ENCODE results near the gene KLHL29. TPM values are rescaled to one million over a fixed set of nuclear protein-coding genes. Genes with fewer than 3 reads are reported as not detected.

KLHL29 gene
- polyA plus RNA-seq, 6 donors from 2014 or later: 0.08 to 0.50 (median 0.28) TPM; not detected in 2

DNA sequence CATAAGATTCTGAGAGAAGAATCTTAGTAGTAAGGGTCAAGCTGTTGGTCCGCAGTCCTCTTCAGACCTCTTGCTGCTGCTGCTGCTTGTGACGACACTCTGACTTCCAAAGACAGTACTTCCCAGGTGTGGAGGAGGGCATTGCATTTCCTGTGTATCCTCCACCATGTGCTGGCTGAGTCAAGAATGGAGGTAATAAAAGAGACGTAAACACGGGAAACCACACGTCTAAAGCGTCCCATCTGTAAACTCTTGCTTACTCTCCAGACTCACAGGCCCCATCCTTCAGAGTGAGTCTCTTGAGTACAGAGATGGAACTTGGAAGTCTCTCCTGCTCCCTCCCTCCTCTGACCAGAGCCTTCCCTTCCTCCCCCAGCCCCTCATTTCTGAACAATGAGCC, 25.6 kb downstream of the KLHL29 start:
- Mint-ChIP-seq H3K36me3 (no peaks in the 10 kb centered on the region), H3K27me3 (peaks cover 15 to 40% (median 31%) of the 10 kb centered on the region in 3 donors), H3K4me3 (no peak overlapping the region), H3K4me1 (no peaks in the 10 kb centered on the region), H3K9me3 (peaks cover 0 to 3% (median 0%) of the 10 kb centered on the region in 7 donors), H3K27ac (no peak overlapping the region)
- no peak for DNase-seq
- no peak for ATAC-seq (ENCODE audit: low read depth in 2 of 2)

DNA sequence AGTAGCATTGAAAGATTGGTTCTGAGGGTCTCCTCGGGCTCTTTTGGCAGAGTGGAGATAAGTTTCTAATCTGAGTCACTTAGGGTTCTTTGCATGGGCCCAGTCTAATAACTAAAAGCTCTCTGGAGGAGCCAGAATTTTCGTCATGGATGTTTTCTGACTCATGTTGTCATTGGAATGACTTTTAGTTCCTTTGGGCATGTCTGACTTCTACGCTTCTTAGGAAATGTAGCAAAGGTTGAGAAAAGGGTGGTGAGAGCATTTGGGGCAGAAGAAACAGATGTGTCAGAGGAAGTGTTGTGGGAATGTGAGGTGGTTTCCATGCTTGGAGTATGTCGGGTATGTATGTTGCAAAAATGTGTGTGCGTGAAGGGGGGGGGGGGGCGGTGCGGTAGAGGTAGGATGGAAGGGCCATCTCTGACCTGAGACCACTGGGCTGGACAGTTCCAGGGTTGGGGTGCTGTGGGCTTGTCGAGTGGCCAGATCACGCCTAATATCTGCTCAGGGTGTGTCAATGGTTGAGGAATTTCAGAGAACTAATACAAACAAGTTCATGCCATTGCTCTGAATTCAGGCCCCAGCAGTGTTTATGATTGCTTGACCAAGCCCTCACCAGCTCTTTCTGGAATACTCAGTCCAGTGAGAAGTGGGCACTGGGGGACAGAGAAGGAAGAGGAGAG, 26.9 kb downstream of the KLHL29 start:
- peaks cover 0 to 3% (median 0%) of the 10 kb centered on the region in 7 donors for H3K9me3 Mint-ChIP-seq
- DNase-seq (no peak), ATAC-seq (ENCODE audit: low read depth in 2 of 2) (no peak)
- H3K27me3 Mint-ChIP-seq: peaks cover 20 to 40% (median 31%) of the 10 kb centered on the region in 3 donors
- no peaks in the 10 kb centered on the region for H3K36me3 Mint-ChIP-seq
- no peaks in the 10 kb centered on the region for H3K4me1 Mint-ChIP-seq
- no peak overlapping the region for H3K27ac Mint-ChIP-seq
- peak overlapping the region in 1 of 8 donors; percentile 10 for H3K4me3 Mint-ChIP-seq

DNA sequence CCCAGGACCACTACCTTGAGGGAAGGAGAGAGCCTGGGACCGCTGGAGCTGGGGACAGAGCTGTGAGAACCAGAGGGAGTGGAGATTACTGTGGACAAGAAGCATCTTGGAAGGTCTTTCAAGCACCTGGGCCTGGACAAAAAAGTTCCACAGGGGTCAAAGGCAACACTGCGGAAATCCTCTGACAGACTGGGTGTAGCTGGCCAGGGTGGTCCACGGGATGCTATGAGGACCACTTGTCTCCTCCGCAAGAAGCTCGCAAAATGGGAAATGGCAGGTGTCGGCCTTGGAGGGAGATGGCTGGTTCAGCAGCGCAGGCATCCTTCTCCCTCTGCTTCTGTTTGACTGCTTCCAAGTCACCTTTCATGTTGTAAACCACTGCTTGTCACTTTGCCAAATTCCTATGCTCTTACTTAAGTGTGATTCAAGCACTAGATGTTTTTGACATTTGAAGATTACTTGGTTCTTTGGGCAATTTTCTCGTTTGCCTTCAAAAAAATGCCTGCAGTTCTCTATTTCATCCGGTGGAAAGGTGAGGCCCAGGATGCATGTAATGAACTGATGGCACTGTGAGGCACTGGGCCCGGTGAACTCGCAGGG, 27.7 kb downstream of the KLHL29 start:
- Mint-ChIP-seq H3K4me1 (no peaks in the 10 kb centered on the region), H3K9me3 (peaks cover 0 to 3% (median 0%) of the 10 kb centered on the region in 7 donors), H3K4me3 (no peak overlapping the region), H3K27ac (no peak overlapping the region), H3K27me3 (peaks cover 23 to 40% (median 31%) of the 10 kb centered on the region in 3 donors), H3K36me3 (no peaks in the 10 kb centered on the region)
- DNase-seq (no peak), ATAC-seq (ENCODE audit: low read depth in 2 of 2) (no peak)

DNA sequence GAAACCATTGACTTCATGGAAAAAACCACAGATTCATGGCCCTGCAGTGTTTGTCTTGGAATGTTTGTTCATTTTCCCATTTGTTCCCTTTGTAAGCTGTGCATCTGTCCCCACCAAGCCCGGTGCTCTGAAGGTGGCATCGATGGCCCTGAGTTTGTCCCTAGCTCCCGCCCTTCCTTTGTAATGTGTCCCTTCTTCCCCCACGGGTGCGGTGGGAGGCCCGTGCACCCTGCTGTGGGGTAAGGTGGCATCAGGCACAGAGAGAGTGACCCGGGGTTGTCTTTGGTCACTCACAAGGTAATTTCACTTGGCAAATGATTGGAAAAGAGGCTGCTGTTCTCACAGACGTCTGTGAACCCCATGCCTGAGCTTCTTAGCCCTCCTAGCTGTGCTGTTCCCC, 28.7 kb downstream of the KLHL29 start:
- Mint-ChIP-seq H3K27me3 (peaks cover 19 to 34% (median 31%) of the 10 kb centered on the region in 3 donors), H3K4me3 (no peak overlapping the region), H3K4me1 (no peaks in the 10 kb centered on the region), H3K27ac (no peak overlapping the region), H3K9me3 (peaks cover 0 to 3% (median 0%) of the 10 kb centered on the region in 7 donors), H3K36me3 (no peaks in the 10 kb centered on the region)
- ATAC-seq (ENCODE audit: low read depth in 2 of 2) (no peak), DNase-seq (no peak)

DNA sequence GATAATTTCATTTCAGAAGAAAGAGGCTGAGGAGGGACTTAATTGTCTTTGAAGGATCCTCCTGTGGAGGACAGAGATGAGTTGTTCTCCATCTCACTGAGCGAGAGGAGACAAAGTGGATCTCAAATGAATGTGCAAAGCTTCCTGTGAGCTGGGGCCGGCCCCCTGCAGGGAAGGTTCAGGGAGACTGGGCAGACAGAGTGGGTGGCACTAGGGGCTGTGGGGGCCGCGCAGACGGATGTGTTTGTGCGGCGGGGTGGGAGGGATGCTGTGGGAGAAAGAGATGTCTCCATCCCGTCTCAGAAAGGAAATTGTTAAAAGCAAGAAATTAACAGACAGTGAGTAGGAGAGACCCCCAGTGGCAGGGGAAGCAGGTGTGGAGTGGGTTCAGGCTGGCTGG, 29.1 kb downstream of the KLHL29 start:
- Mint-ChIP-seq H3K36me3 (no peaks in the 10 kb centered on the region), H3K9me3 (peaks cover 0 to 3% (median 0%) of the 10 kb centered on the region in 7 donors), H3K4me3 (no peak overlapping the region), H3K27me3 (peaks cover 19 to 34% (median 31%) of the 10 kb centered on the region in 3 donors), H3K27ac (no peak overlapping the region), H3K4me1 (no peaks in the 10 kb centered on the region)
- DNase-seq (no peak), ATAC-seq (ENCODE audit: low read depth in 2 of 2) (no peak)

DNA sequence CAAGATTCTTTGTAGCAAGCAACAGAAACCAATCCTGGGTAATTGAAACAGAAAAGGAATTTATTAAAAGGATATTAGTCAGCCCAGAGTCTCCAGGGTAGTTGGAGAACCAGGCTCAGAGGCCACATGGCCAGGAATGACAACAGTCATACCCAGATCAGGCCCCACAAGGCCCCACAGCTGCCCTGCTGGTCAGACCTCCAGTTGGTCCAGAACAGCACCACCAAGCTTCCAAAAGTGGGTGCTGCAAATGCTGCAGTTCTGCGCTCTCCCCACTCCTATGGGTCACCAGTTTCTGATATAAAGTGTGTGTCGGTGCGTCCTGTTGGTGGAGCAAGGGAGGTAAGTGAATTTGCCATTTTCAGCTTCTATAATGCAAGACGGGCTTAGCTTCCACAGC, 29.9 kb downstream of the KLHL29 start:
- no peaks in the 10 kb centered on the region for H3K4me1 Mint-ChIP-seq
- ATAC-seq (ENCODE audit: low read depth in 2 of 2): no peak
- no peak overlapping the region for H3K4me3 Mint-ChIP-seq
- peaks cover 16 to 30% (median 23%) of the 10 kb centered on the region in 3 donors for H3K27me3 Mint-ChIP-seq
- DNase-seq: no peak
- no peaks in the 10 kb centered on the region for H3K36me3 Mint-ChIP-seq
- no peak overlapping the region for H3K27ac Mint-ChIP-seq
- peaks cover 0 to 3% (median 0%) of the 10 kb centered on the region in 7 donors for H3K9me3 Mint-ChIP-seq

DNA sequence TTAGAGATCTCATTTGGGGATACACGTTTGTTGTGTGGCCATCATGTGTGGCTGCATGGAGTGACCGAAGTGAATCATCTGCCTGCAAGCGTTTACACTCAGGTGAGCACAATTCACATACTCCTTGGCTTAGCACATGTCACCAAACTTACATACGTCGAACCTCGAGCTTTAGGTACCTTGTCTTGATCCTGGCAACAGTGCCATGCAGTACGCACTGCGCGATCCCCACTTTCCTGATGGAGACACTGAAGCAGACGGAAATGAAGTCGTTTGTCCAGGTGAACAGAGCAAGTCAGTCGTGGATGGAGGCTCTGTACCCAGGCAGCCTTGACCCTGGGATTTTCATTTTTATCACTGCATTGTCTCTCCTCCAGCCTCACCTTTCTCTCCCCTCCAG, 32.3 kb downstream of the KLHL29 start:
- no peaks in the 10 kb centered on the region for H3K4me1 Mint-ChIP-seq
- H3K36me3 Mint-ChIP-seq: no peaks in the 10 kb centered on the region
- H3K4me3 Mint-ChIP-seq: no peak overlapping the region
- H3K9me3 Mint-ChIP-seq: peaks cover 0 to 2% (median 0%) of the 10 kb centered on the region in 7 donors
- ATAC-seq (ENCODE audit: low read depth in 2 of 2) (no peak), DNase-seq (no peak)
- H3K27ac Mint-ChIP-seq: no peak overlapping the region
- peaks cover 0 to 14% (median 8%) of the 10 kb centered on the region in 3 donors for H3K27me3 Mint-ChIP-seq

DNA sequence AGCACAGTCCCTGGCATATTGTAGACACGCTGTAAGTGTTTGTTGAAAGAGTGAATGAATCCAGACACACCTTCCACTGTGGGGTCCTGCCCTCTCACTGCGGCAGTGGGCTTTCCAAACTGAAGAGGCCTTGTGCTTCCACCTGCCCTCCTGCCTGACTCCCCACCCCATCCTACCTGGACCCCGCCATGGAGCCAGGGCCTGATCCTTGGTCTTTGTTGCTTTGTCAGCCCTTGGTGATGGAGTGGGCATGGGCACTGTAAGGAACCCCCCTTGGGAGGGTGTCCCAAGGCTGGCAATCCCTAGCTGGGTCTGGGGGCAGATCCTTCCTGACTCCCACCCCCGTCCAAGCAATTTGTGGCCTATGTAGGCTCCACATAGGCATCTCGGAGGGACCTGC, 33.1 kb downstream of the KLHL29 start:
- DNase-seq (no peak), ATAC-seq (ENCODE audit: low read depth in 2 of 2) (no peak)
- H3K9me3 Mint-ChIP-seq: peaks cover 0 to 1% (median 0%) of the 10 kb centered on the region in 7 donors
- no peak overlapping the region for H3K4me3 Mint-ChIP-seq
- H3K4me1 Mint-ChIP-seq: no peaks in the 10 kb centered on the region
- H3K36me3 Mint-ChIP-seq: no peaks in the 10 kb centered on the region
- peaks cover 0 to 14% (median 5%) of the 10 kb centered on the region in 3 donors for H3K27me3 Mint-ChIP-seq
- no peak overlapping the region for H3K27ac Mint-ChIP-seq

DNA sequence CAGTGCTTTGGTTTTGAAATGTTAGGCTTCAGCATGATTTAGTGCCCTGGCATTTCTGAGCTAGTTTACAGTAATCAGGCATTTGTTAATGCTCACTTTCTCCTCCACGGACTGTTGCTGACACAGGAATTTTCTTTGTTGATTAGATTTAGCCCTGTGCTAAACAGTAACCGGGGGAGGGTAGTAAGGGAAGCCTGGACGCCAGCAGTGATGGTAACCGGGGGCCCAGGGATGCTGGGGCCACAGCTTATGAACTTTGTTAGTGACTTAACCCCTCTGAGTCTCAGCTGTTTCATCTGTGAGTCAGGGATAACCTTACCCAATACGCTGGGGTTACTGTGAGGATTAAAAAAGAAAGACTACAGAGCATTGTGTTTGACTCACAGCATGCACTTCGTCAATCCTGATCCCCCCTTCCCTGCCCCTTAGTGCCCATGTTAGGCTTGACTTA, 33.5 kb downstream of the KLHL29 start:
- no peaks in the 10 kb centered on the region for H3K36me3 Mint-ChIP-seq
- peaks cover 0 to 1% (median 0%) of the 10 kb centered on the region in 7 donors for H3K9me3 Mint-ChIP-seq
- no peaks in the 10 kb centered on the region for H3K4me1 Mint-ChIP-seq
- no peak overlapping the region for H3K4me3 Mint-ChIP-seq
- no peak for DNase-seq
- peaks cover under 1 to 14% (median 5%) of the 10 kb centered on the region in 3 donors for H3K27me3 Mint-ChIP-seq
- no peak for ATAC-seq (ENCODE audit: low read depth in 2 of 2)
- no peak overlapping the region for H3K27ac Mint-ChIP-seq

DNA sequence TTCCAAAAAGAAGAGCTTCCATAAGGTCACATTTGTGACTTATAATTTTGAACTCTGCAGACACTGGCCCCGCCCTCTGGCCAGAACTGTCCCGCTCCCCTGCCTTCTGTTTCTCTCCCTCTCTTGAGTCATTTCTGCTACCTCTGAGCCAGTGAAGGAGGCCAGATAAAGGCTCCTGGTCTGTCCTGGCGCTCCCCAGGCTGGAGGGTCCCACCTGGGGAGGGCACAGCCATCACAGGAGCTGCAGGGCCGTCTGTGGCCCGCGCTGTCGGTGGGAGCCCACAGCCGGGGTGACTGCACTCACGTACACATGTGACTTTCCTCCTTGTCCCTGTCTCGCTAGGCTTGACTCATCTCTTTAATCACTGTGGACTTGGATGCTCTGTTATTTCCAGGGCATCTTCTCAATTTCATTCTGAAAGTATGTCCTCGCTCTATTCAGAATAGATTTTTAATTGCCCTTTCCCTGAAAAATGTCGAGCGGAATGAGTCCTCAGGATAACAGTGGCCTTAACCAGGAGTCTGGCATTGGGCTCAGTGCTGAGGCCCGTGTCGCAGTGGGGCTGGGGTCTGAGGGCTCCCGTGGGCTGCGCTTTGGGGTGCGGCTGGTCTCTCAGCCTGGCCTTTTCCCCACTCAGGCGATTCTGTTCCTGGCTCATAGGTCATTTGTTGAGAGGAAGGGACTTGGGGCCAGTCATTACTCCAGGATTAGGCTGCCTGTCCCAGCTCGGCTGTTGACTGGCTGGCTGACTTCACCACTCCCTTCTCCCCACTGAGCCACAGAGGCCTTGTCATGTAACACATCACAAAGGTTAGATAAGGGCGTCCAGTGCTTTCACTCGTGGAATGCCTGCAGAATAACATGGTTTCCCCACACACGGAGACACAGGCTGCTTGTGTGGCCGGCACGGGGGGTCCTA, 34.5 kb downstream of the KLHL29 start:
- no peak overlapping the region for H3K27ac Mint-ChIP-seq
- no peak for ATAC-seq (ENCODE audit: low read depth in 2 of 2)
- H3K4me1 Mint-ChIP-seq: no peaks in the 10 kb centered on the region
- no peak overlapping the region for H3K4me3 Mint-ChIP-seq
- no peaks in the 10 kb centered on the region for H3K36me3 Mint-ChIP-seq
- peaks cover 0 to 9% (median 7%) of the 10 kb centered on the region in 3 donors for H3K27me3 Mint-ChIP-seq
- peaks cover 0 to 1% (median 0%) of the 10 kb centered on the region in 7 donors for H3K9me3 Mint-ChIP-seq
- DNase-seq: no peak

DNA sequence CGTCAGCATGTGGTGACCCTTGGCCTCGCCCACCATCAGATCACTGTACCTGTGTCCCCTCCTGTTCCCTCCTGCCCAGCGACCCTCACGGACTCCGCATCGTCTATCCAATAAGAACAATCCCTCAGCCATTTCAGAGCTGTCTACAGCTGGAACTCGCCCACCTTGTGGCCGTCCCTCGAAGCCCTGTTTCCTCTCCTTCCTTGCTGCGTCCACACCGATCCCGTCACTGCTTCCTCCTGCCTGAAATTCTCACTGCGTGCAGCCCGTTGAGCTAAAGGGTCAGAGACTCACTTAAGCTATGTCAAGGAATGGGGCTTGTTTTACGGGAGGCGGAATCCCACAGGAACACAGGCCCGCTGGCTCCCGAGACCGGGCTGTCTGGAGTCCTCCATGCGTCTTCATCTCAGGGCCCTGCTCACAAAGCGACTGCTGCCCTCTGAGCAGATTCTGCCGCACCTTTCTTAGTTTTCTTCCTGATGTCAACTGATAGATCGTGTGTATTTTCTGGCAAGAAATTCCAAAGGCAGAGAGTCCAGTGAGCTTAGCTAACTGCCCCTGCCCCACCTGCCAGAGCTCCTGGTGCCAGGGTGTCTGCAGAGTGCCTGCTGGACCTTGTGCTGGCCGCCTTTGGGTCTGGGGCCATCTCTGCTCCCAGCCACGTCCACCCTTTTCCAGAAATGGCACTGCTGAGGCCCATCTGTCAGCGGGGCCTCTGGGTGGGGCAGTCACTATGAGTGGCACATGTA, 35.3 kb downstream of the KLHL29 start:
- Mint-ChIP-seq H3K4me1 (no peaks in the 10 kb centered on the region), H3K36me3 (no peaks in the 10 kb centered on the region)

DNA sequence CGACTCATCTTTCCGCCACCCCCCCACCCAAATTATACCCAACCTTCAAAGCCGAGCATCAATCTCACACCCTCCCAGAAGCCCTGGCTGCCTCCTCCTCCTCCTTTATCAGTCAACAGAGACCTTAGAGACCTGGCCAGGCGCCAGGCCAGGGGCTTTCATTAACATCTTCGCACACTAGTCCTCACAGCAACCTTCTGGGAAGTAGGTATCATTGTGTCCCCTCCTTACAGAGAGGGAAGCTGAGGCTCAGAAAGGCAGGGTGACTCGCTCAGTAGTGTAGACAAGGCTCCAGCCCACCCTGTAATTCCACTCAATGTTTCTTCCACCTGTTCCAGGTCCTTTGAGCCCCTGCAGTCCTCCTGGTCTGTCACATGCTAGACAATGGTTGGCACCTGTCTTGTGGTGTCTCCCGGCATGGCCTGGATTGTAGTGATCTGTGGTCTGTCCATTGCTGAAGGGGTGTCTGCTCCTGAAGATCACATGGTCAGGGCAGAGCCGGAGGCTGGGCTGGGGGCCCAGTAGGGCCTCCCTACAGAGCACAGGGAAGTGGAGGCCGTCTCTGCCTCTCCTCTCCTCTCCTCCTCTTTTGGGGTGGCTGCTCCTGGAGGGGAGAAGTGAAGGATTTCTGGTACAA, 36.0 kb downstream of the KLHL29 start:
- DNase-seq: no peak
- no peaks in the 10 kb centered on the region for H3K4me1 Mint-ChIP-seq
- H3K4me3 Mint-ChIP-seq: no peak overlapping the region
- no peaks in the 10 kb centered on the region for H3K9me3 Mint-ChIP-seq
- H3K27ac Mint-ChIP-seq: no peak overlapping the region
- peaks cover 0 to 9% (median 7%) of the 10 kb centered on the region in 3 donors for H3K27me3 Mint-ChIP-seq
- H3K36me3 Mint-ChIP-seq: no peaks in the 10 kb centered on the region
- ATAC-seq (ENCODE audit: low read depth in 2 of 2): no peak

More for the DNA sequence above, 35.3 kb downstream of the KLHL29 start:
- DNase-seq (no peak), ATAC-seq (ENCODE audit: low read depth in 2 of 2) (no peak)
- Mint-ChIP-seq H3K9me3 (peaks cover 0 to under 1% (median 0%) of the 10 kb centered on the region in 7 donors), H3K27ac (no peak overlapping the region), H3K4me3 (no peak overlapping the region), H3K27me3 (peaks cover 0 to 9% (median 7%) of the 10 kb centered on the region in 3 donors)
